GM18870 (cell line): ENCODE measurements around the gene IFIT2.
"Not testable (repeated sequence)": the region's sequence is repeated elsewhere in the genome, so short reads cannot be mapped to it uniquely, and the experiment has no call there.

Source experiments
- ATAC-seq: cut with Tn5 transposase; IDR thresholded peaks from one replicate; pipeline ENCODE4 v1.9.1; 2021; ENCODE audit warnings: moderate library complexity; ENCODE audit not compliant: unreplicated experiment

Gene IFIT2

GRCh38 chr10:89278900-89279392 is 22.9 kb upstream of the IFIT2 start:
- ATAC-seq = no peak

- ATAC-seq = no peak
Measured at GRCh38 chr10:89279421-89279869, 22.4 kb upstream of the IFIT2 start.

- ATAC-seq = no peak
Measured at GRCh38 chr10:89280508-89280907, 21.3 kb upstream of the IFIT2 start.

- no peak for ATAC-seq
Measured at GRCh38 chr10:89281606-89282395, 20.0 kb upstream of the IFIT2 start.

- no peak for ATAC-seq
Measured at GRCh38 chr10:89283025-89283935, 18.6 kb upstream of the IFIT2 start.

- ATAC-seq = no peak
Measured at GRCh38 chr10:89283936-89284475, 17.8 kb upstream of the IFIT2 start.

- ATAC-seq = not testable (repeated sequence)
Measured at GRCh38 chr10:89284711-89285110, 17.1 kb upstream of the IFIT2 start.

GRCh38 chr10:89285303-89285702 is 16.5 kb upstream of the IFIT2 start:
- not testable (repeated sequence) for ATAC-seq

GRCh38 chr10:89294721-89295239 is 7.1 kb upstream of the IFIT2 start:
- ATAC-seq = no peak

GRCh38 chr10:89295597-89295996 is 6.2 kb upstream of the IFIT2 start:
- no peak for ATAC-seq

GRCh38 chr10:89296220-89296648 is 5.6 kb upstream of the IFIT2 start:
- ATAC-seq = no peak

GRCh38 chr10:89297356-89297755 is 4.5 kb upstream of the IFIT2 start:
- ATAC-seq = no peak

- no peak for ATAC-seq
Measured at GRCh38 chr10:89297791-89298190, 4.1 kb upstream of the IFIT2 start.

- no peak for ATAC-seq
Measured at GRCh38 chr10:89299031-89299430, 2.8 kb upstream of the IFIT2 start.

GRCh38 chr10:89301232-89301631 is 614 bp upstream of the IFIT2 start:
- no peak for ATAC-seq

GRCh38 chr10:89302625-89303024 is 779 bp downstream of the IFIT2 start:
- ATAC-seq = no peak

- ATAC-seq = no peak
Measured at GRCh38 chr10:89303161-89303560, 1.3 kb downstream of the IFIT2 start.

GRCh38 chr10:89304026-89304425 is 2.2 kb downstream of the IFIT2 start:
- no peak for ATAC-seq

GRCh38 chr10:89304446-89304845 is 2.6 kb downstream of the IFIT2 start:
- ATAC-seq = no peak

- no peak for ATAC-seq
Measured at GRCh38 chr10:89304925-89305324, 3.1 kb downstream of the IFIT2 start.

GRCh38 chr10:89305766-89306433 is 4.1 kb downstream of the IFIT2 start:
- ATAC-seq = no peak
